Dermis blood vessel endothelial cell (primary cell): ENCODE measurements around the gene ABTB2. TPM values are rescaled to one million over a fixed set of nuclear protein-coding genes. Genes with fewer than 3 reads are reported as not detected.
"Not testable (repeated sequence)": the region's sequence is repeated elsewhere in the genome, so short reads cannot be mapped to it uniquely, and the experiment has no call there.

Source experiments
- DNase-seq: peaks from one replicate; pipeline ENCODE4 v3.0.0; 2010
- total RNA-seq: library from RNA; depleted of rRNA; stranded (reverse); fragments of >200 nt; gene quantifications from 2 replicates; pipeline ENCODE4 v1.2.3, GENCODE V29; 2014

The ABTB2 gene
- total RNA-seq = 0.23 and 0.34 TPM in 2 replicates

GRCh38 chr11:34357701-34358257, at the start of gene ABTB2:
Gene ABTB2 (minus strand): TSS chr11:34358010.
- DNase-seq = peak; percentile 97

GRCh38 chr11:34407121-34407813, 49.5 kb upstream of the ABTB2 start:
- no peak for DNase-seq

- no peak for DNase-seq
Observed at GRCh38 chr11:34406413-34406812, 48.6 kb upstream of the ABTB2 start.

GRCh38 chr11:34405079-34405858, 47.5 kb upstream of the ABTB2 start:
- DNase-seq = peak; percentile 11

- no peak for DNase-seq
Observed at GRCh38 chr11:34404280-34404679, 46.5 kb upstream of the ABTB2 start.

- no peak for DNase-seq
Observed at GRCh38 chr11:34403431-34403830, 45.6 kb upstream of the ABTB2 start.

GRCh38 chr11:34397811-34398210, 40.0 kb upstream of the ABTB2 start:
- DNase-seq = no peak

GRCh38 chr11:34397120-34397519, 39.3 kb upstream of the ABTB2 start:
- no peak for DNase-seq

- DNase-seq = peak; percentile 14
Observed at GRCh38 chr11:34395916-34396550, 38.2 kb upstream of the ABTB2 start.

GRCh38 chr11:34394771-34395300, 37.0 kb upstream of the ABTB2 start:
- no peak for DNase-seq

GRCh38 chr11:34387653-34388052, 29.8 kb upstream of the ABTB2 start:
- no peak for DNase-seq

- DNase-seq = not testable (repeated sequence)
Observed at GRCh38 chr11:34386356-34386755, 28.5 kb upstream of the ABTB2 start.

GRCh38 chr11:34382532-34383276, 24.9 kb upstream of the ABTB2 start:
- no peak for DNase-seq

GRCh38 chr11:34381775-34382174, 24.0 kb upstream of the ABTB2 start:
- DNase-seq = no peak

- no peak for DNase-seq
Observed at GRCh38 chr11:34380696-34381095, 22.9 kb upstream of the ABTB2 start.

GRCh38 chr11:34379539-34379938, 21.7 kb upstream of the ABTB2 start:
- no peak for DNase-seq

GRCh38 chr11:34379079-34379478, 21.3 kb upstream of the ABTB2 start:
- DNase-seq = no peak

GRCh38 chr11:34373727-34374126, 15.9 kb upstream of the ABTB2 start:
- DNase-seq = no peak

GRCh38 chr11:34366522-34366921, 8.7 kb upstream of the ABTB2 start:
- peak; percentile 56 for DNase-seq

GRCh38 chr11:34364102-34364501, 6.3 kb upstream of the ABTB2 start:
- no peak for DNase-seq

GRCh38 chr11:34363363-34364084, 5.7 kb upstream of the ABTB2 start:
- DNase-seq = no peak

GRCh38 chr11:34360046-34360445, 2.2 kb upstream of the ABTB2 start:
- no peak for DNase-seq
